Esophagus muscularis mucosa (tissue), 4 donors: ENCODE data around the gene ZNF836. TPM values are rescaled to one million over a fixed set of nuclear protein-coding genes. Genes with fewer than 3 reads are reported as not detected.

ENCODE experiments used
- DNase-seq: peaks from one replicate; pipeline ENCODE4 v3.0.0-alpha.2; 2017; ENCODE audit errors: extremely low spot score
- H3K27ac ChIP-seq, 4 donors: fragments of 200-600 bp; sonication (generic); replicated peaks in 1 of 4; 1 replicate in 3 of 4; 2 replicates in 1 of 4; pipeline ENCODE4 v1.5.1; 2016 to 2019; ENCODE audit warnings: mild to moderate bottlenecking in 1 of 4
- H3K27me3 ChIP-seq, 4 donors: fragments of 200-600 bp; sonication (generic); one replicate each; pipeline versions ENCODE4 v1.5.1 to v1.6.0; 2016 to 2019
- H3K36me3 ChIP-seq, 4 donors: fragments of 200-600 bp; sonication (generic); one replicate each; pipeline ENCODE4 v1.5.1; 2016 to 2019
- H3K4me1 ChIP-seq, 4 donors: fragments of 200-600 bp; sonication (generic); one replicate each; pipeline ENCODE4 v1.5.1; 2016 to 2019
- H3K4me3 ChIP-seq, 4 donors: fragments of 200-600 bp; sonication (generic); 1 replicate in 2 of 4; 2 replicates in 2 of 4; pipeline ENCODE4 v1.5.1; 2016 to 2019; ENCODE audit warnings: mild to moderate bottlenecking in 4 of 4, moderate library complexity in 1 of 4
- H3K9me3 ChIP-seq, 4 donors: fragments of 200-600 bp; sonication (generic); 1 replicate in 3 of 4; 2 replicates in 1 of 4; pipeline ENCODE4 v1.5.1; 2016 to 2019
- CTCF ChIP-seq, 3 experiments: fragments of 200-600 bp in 2 of 3; fragments of 450-650 bp in 1 of 3; sonication (generic) in 2 of 3; IDR thresholded peaks; one replicate each; pipeline ENCODE4 v1.5.1; 2017 to 2019; ENCODE audit warnings: antibody characterized with exemption in 3 of 3, mild to moderate bottlenecking in 2 of 3, moderate library complexity in 1 of 3
- EP300 ChIP-seq: sonication (generic); formaldehyde crosslinking; IDR thresholded peaks from one replicate; pipeline ENCODE4 v1.6.1; 2017; ENCODE audit warnings: antibody characterized with exemption
- POLR2A ChIP-seq: fragments of 450-650 bp; IDR thresholded peaks from one replicate; pipeline ENCODE4 v1.6.1; 2017; ENCODE audit warnings: antibody characterized with exemption, moderate library complexity, mild to moderate bottlenecking, low read depth
- POLR2AphosphoS5 ChIP-seq, 2 donors: sonication (generic); formaldehyde crosslinking; IDR thresholded peaks; one replicate each; pipeline ENCODE4 v1.6.1; 2017; ENCODE audit warnings: antibody characterized with exemption in 2 of 2
- WGBS: methylation state at CpG from one replicate; pipeline ENCODE4 v1.1.5; 2018; 5-methylcytosine and 5-hydroxymethylcytosine counted together
- intact Hi-C: fragments of 100-400 bp; cut with DNase I; formaldehyde crosslinking; loops from one replicate; pipeline ENCODE4 v1.15.1; 2023
- total RNA-seq, 4 donors: library from RNA; depleted of rRNA; stranded (reverse); fragments of >200 nt; gene quantifications; one replicate each; pipeline versions ENCODE4 v1.1.0 to v1.2.1, GENCODE V29; 2016

ZNF836 gene
- total RNA-seq, 4 donors from 2014 or later = 5.8 to 13.1 (median 9.1) TPM

- 2% methylated on average over 53 of the region's 70 CpGs for WGBS
- Histone ChIP-seq H3K27ac (peak within 1 kb of the TSS; percentile 94 to 97 (median 96)), H3K4me3 (peak within 1 kb of the TSS; percentile 63 to 86 (median 79)), H3K36me3 (peaks cover 0 to 11% (median 6%) of the 10 kb centered on the region in 4 donors), H3K4me1 (peaks cover 47 to 55% (median 52%) of the 10 kb centered on the region in 4 donors), H3K9me3 (no peaks in the 10 kb centered on the region), H3K27me3 (no peaks in the 10 kb centered on the region)
- intact Hi-C loops = loop anchor here (1.0 kb wide), 1 partner anchor 51 kb away; the partner anchor contains the start of gene ZNF616
- TF ChIP-seq POLR2AphosphoS5 (IDR thresholded peaks at IDR 0.05) (peak; percentile 48 to 96), POLR2A (peak; percentile 89), EP300 (no peak), CTCF (IDR thresholded peaks at IDR 0.05) (no peak)
- DNase-seq = peak; percentile 100
Observed at GRCh38 chr19:52189735-52190486, 18.5 kb upstream of the ZNF836 start, which contains the start of gene PPP2R1A. Gene PPP2R1A (plus strand): TSS chr19:52190052. CDS start chr19:52190097, 45 bp downstream.

- Histone ChIP-seq H3K4me3 (peak overlapping the region; percentile 53 to 84 (median 62)), H3K27ac (peak overlapping the region; percentile 91 to 97 (median 95)), H3K27me3 (no peaks in the 10 kb centered on the region), H3K36me3 (peaks cover 0 to 7% (median 6%) of the 10 kb centered on the region in 4 donors), H3K4me1 (peaks cover 40 to 47% (median 44%) of the 10 kb centered on the region in 4 donors), H3K9me3 (no peaks in the 10 kb centered on the region)
- WGBS = 2% methylated on average over 32 of the region's 32 CpGs
- TF ChIP-seq POLR2AphosphoS5 (IDR thresholded peaks at IDR 0.05) (peak; percentile 88 to 91), CTCF (IDR thresholded peaks at IDR 0.05) (no peak), POLR2A (peak; percentile 48), EP300 (no peak)
- DNase-seq = peak; percentile 93
- intact Hi-C loops = loop anchor here (1.0 kb wide), 1 partner anchor 50 kb away; the partner anchor contains the start of gene ZNF616
Observed at GRCh38 chr19:52188822-52189734, 17.7 kb upstream of the ZNF836 start.

GRCh38 chr19:52187407-52187806, 16.0 kb upstream of the ZNF836 start:
- H3K9me3 ChIP-seq = no peaks in the 10 kb centered on the region
- intact Hi-C loops = no loop called here
- 100% methylated on average over 1 of the region's 1 CpG for WGBS
- no peak for TF ChIP-seq EP300
- TF ChIP-seq CTCF (IDR thresholded peaks at IDR 0.05) = no peak
- TF ChIP-seq POLR2AphosphoS5 (IDR thresholded peaks at IDR 0.05) = no peak
- no peak for TF ChIP-seq POLR2A
- no peaks in the 10 kb centered on the region for H3K27me3 ChIP-seq
- H3K4me1 ChIP-seq = peaks cover 25 to 31% (median 27%) of the 10 kb centered on the region in 4 donors
- DNase-seq = no peak
- H3K36me3 ChIP-seq = no peaks in the 10 kb centered on the region
- no peak overlapping the region for H3K4me3 ChIP-seq
- H3K27ac ChIP-seq = peak overlapping the region in 2 of 4 donors; percentile 91 to 97

GRCh38 chr19:52176574-52176973, 5.2 kb upstream of the ZNF836 start:
- 76% methylated on average over 10 of the region's 10 CpGs for WGBS
- no peaks in the 10 kb centered on the region for H3K27me3 ChIP-seq
- no peak overlapping the region for H3K27ac ChIP-seq
- peaks cover 5 to 8% (median 8%) of the 10 kb centered on the region in 4 donors for H3K4me1 ChIP-seq
- DNase-seq = no peak
- H3K9me3 ChIP-seq = no peaks in the 10 kb centered on the region
- no peaks in the 10 kb centered on the region for H3K36me3 ChIP-seq
- H3K4me3 ChIP-seq = no peak overlapping the region
- TF ChIP-seq POLR2A = no peak
- TF ChIP-seq POLR2AphosphoS5 (IDR thresholded peaks at IDR 0.05) = no peak
- TF ChIP-seq EP300 = no peak
- TF ChIP-seq CTCF (IDR thresholded peaks at IDR 0.05) = no peak
- intact Hi-C loops = no loop called here
